H1 (cell line): ENCODE results near the gene PVALB. TPM values are rescaled to one million over a fixed set of nuclear protein-coding genes. Genes with fewer than 3 reads are reported as not detected.

Experiments used
- CTCF ChIA-PET: fragments of 300-600 bp; sonication (Branson Sonifier 250); formaldehyde crosslinking; loops from one replicate; lab custom pipeline; 2021; ENCODE audit not compliant: partially characterized antibody; lab: Charles Lee
- POLR2A ChIA-PET: fragments of 300-600 bp; sonication (Branson Sonifier 250); formaldehyde crosslinking; loops from one replicate; lab custom pipeline; 2021; ENCODE audit warnings: inconsistent platforms; ENCODE audit not compliant: partially characterized antibody; lab: Charles Lee
- DNase-seq, 2 experiments: peaks; one replicate each; pipeline versions ENCODE4 v3.0.0 to v3.0.0-alpha.2; 2010 to 2022; ENCODE audit warnings: low spot score in 2 of 2, low read depth in 1 of 2, mixed read lengths in 1 of 2
- FAIRE-seq: peaks from 2 replicates; lab custom pipeline; 2011; peaks lifted over from hg19 to GRCh38; lab: Jason Lieb, UNC
- H2AFZ ChIP-seq: 2 replicates; pipeline ENCODE4 v1.8.1; 2012; ENCODE audit warnings: low read length, inconsistent platforms
- H2AK5ac ChIP-seq: 2 replicates; pipeline ENCODE4 v1.6.1; 2013; ENCODE audit warnings: low read depth, low read length
- H2BK120ac ChIP-seq: replicated peaks from 2 replicates; pipeline ENCODE3; 2013; ENCODE audit warnings: low read depth, low read length, inconsistent platforms
- H2BK12ac ChIP-seq: 2 replicates; pipeline ENCODE4 v1.6.1; 2013; ENCODE audit warnings: low read depth, low read length
- H2BK15ac ChIP-seq: 2 replicates; pipeline ENCODE4 v1.6.1; 2013; ENCODE audit warnings: low read length
- H2BK20ac ChIP-seq: 2 replicates; pipeline ENCODE4 v1.6.1; 2013; ENCODE audit warnings: low read length
- H2BK5ac ChIP-seq: 2 replicates; pipeline ENCODE4 v1.6.1; 2013; ENCODE audit warnings: low read depth, low read length
- H3K14ac ChIP-seq: 2 replicates; pipeline ENCODE4 v1.6.1; 2013; ENCODE audit warnings: inconsistent platforms; ENCODE audit not compliant: insufficient read length
- H3K18ac ChIP-seq: 2 replicates; pipeline ENCODE4 v1.6.1; 2013; ENCODE audit warnings: low read length; ENCODE audit errors: extremely low read depth
- H3K23ac ChIP-seq: 2 replicates; pipeline ENCODE4 v1.6.1; 2013; ENCODE audit warnings: inconsistent platforms; ENCODE audit not compliant: insufficient read length
- H3K23me2 ChIP-seq: 2 replicates; pipeline ENCODE4 v1.6.1; 2013; ENCODE audit warnings: low read depth, low read length
- H3K27ac ChIP-seq: 2 replicates; pipeline ENCODE4 v1.6.1; 2011; ENCODE audit warnings: low read depth, low read length, inconsistent platforms
- H3K27me3 ChIP-seq, 4 experiments: replicated peaks in 1 of 4; 1 replicate in 1 of 4; 2 replicates in 3 of 4; pipeline versions ENCODE4 v1.6.1 to v1.8.1; 2011 to 2013; ENCODE audit warnings: low read length in 3 of 4, mild to moderate bottlenecking in 3 of 4, inconsistent platforms in 2 of 4, mixed read lengths in 2 of 4, moderate library complexity in 1 of 4; ENCODE audit not compliant: control insufficient read depth in 3 of 4, insufficient read depth in 3 of 4; ENCODE audit errors: extremely low read depth in 1 of 4
- H3K36me3 ChIP-seq, 4 experiments: 2 replicates each; pipeline versions ENCODE4 v1.6.1 to v1.8.1; 2011 to 2013; ENCODE audit warnings: mild to moderate bottlenecking in 4 of 4, low read length in 3 of 4, moderate library complexity in 2 of 4, control low read depth in 1 of 4, inconsistent platforms in 1 of 4; ENCODE audit not compliant: insufficient read depth in 4 of 4, control insufficient read depth in 2 of 4
- H3K4ac ChIP-seq: replicated peaks from 2 replicates; pipeline ENCODE3; 2013; ENCODE audit warnings: low read length, low read depth, mixed read lengths, inconsistent platforms; ENCODE audit not compliant: insufficient read length
- H3K4me1 ChIP-seq, 4 experiments: replicated peaks in 1 of 4; 1 replicate in 1 of 4; 2 replicates in 3 of 4; pipeline versions ENCODE4 v1.6.1 to v1.8.1; 2011 to 2013; ENCODE audit warnings: low read length in 3 of 4, inconsistent platforms in 2 of 4, mixed read lengths in 1 of 4; ENCODE audit not compliant: insufficient read depth in 4 of 4, control insufficient read depth in 3 of 4
- H3K4me2 ChIP-seq, 2 experiments: 2 replicates each; pipeline versions ENCODE4 v1.6.1 to v1.8.1; 2011 to 2013; ENCODE audit warnings: low read depth in 2 of 2, low read length in 2 of 2, control low read depth in 1 of 2, inconsistent platforms in 1 of 2, mild to moderate bottlenecking in 1 of 2; ENCODE audit not compliant: insufficient read depth in 1 of 2
- H3K4me3 ChIP-seq, 4 experiments: fragments of 200-600, 300-600 bp in 1 of 4; sonication (generic), shearing (Covaris generic), sonication (Bioruptor Twin) in 1 of 4; 2 replicates each; pipeline versions ENCODE4 v1.5.1 to v1.8.1; 2011 to 2016; ENCODE audit warnings: low read length in 4 of 4, low read depth in 3 of 4, control low read depth in 2 of 4, inconsistent platforms in 2 of 4, mild to moderate bottlenecking in 2 of 4, mixed read lengths in 1 of 4, moderate library complexity in 1 of 4; ENCODE audit not compliant: insufficient read depth in 2 of 4; ENCODE audit errors: extremely low read depth in 1 of 4
- H3K56ac ChIP-seq: replicated peaks from 2 replicates; pipeline ENCODE3; 2013; ENCODE audit warnings: low read depth, mild to moderate bottlenecking, mixed read lengths, low read length, inconsistent platforms; ENCODE audit not compliant: insufficient read length
- H3K79me1 ChIP-seq: 2 replicates; pipeline ENCODE4 v1.6.1; 2013; ENCODE audit warnings: low read depth, low read length, control low read depth
- H3K79me2 ChIP-seq, 2 experiments: 2 replicates each; pipeline versions ENCODE4 v1.6.1 to v1.8.1; 2012 to 2013; ENCODE audit warnings: low read length in 2 of 2, mild to moderate bottlenecking in 2 of 2, inconsistent platforms in 1 of 2; ENCODE audit not compliant: insufficient read depth in 2 of 2, control insufficient read depth in 1 of 2
- H3K9ac ChIP-seq, 4 experiments: replicated peaks in 1 of 4; 1 replicate in 1 of 4; 2 replicates in 3 of 4; pipeline versions ENCODE4 v1.6.1 to v1.8.1; 2011 to 2013; ENCODE audit warnings: low read depth in 3 of 4, low read length in 3 of 4, control low read depth in 2 of 4, mild to moderate bottlenecking in 2 of 4, moderate library complexity in 2 of 4, inconsistent platforms in 1 of 4; ENCODE audit errors: extremely low read depth in 1 of 4
- H3K9me3 ChIP-seq, 2 experiments: 2 replicates each; pipeline versions ENCODE4 v1.6.1 to v1.8.1; 2012 to 2013; ENCODE audit warnings: mild to moderate bottlenecking in 2 of 2, moderate library complexity in 2 of 2, control low read depth in 1 of 2, inconsistent platforms in 1 of 2, low read depth in 1 of 2, low read length in 1 of 2, mixed read lengths in 1 of 2; ENCODE audit not compliant: insufficient read depth in 2 of 2
- H4K20me1 ChIP-seq, 2 experiments: replicated peaks in 1 of 2; 2 replicates each; pipeline versions ENCODE3 to v1.8.1; 2011 to 2013; ENCODE audit warnings: inconsistent platforms in 2 of 2, low read length in 2 of 2, mild to moderate bottlenecking in 1 of 2; ENCODE audit not compliant: insufficient read depth in 2 of 2, control insufficient read depth in 1 of 2
- H4K5ac ChIP-seq: 2 replicates; pipeline ENCODE4 v1.6.1; 2013; ENCODE audit warnings: low read length, low read depth, mixed read lengths, inconsistent platforms; ENCODE audit not compliant: insufficient read length
- H4K8ac ChIP-seq: 2 replicates; pipeline ENCODE4 v1.8.0; 2013; ENCODE audit warnings: mild to moderate bottlenecking, moderate library complexity, low read length, inconsistent platforms; ENCODE audit not compliant: insufficient read depth; ENCODE audit errors: extremely low read depth
- H4K91ac ChIP-seq: replicated peaks from 2 replicates; pipeline ENCODE3; 2013; ENCODE audit warnings: low read length, mixed read lengths, inconsistent platforms; ENCODE audit not compliant: insufficient read length
- BACH1 ChIP-seq: IDR thresholded peaks from 2 replicates; pipeline ENCODE4 v1.6.1; 2012; ENCODE audit warnings: low read length, improper control_type of control experiment
- EP300 ChIP-seq, 2 experiments: IDR thresholded peaks; 1 replicate in 1 of 2; 2 replicates in 1 of 2; pipeline ENCODE4 v1.6.1; 2011 to 2012; ENCODE audit warnings: low read depth in 2 of 2, low read length in 2 of 2, mild to moderate bottlenecking in 2 of 2, borderline replicate concordance in 1 of 2, inconsistent platforms in 1 of 2, moderate library complexity in 1 of 2
- FOSL1 ChIP-seq: IDR thresholded peaks from 2 replicates; pipeline ENCODE4 v1.6.1; 2011; ENCODE audit warnings: mild to moderate bottlenecking, low read depth, low read length, moderate library complexity; ENCODE audit not compliant: insufficient read depth
- JUN ChIP-seq: IDR thresholded peaks from 2 replicates; pipeline ENCODE4 v1.6.1; 2011; ENCODE audit warnings: low read depth, mild to moderate bottlenecking, improper control_type of control experiment, low read length
- KDM1A ChIP-seq: fragments of 200-600, 300-600 bp; sonication (generic); IDR thresholded peaks from 2 replicates; pipeline ENCODE4 v1.7.1; 2016; ENCODE audit warnings: mild to moderate bottlenecking, low read length, borderline replicate concordance
- MAFK ChIP-seq: IDR thresholded peaks from 2 replicates; pipeline ENCODE4 v1.6.1; 2012; ENCODE audit warnings: low read depth, mild to moderate bottlenecking, improper control_type of control experiment, low read length
- NANOG ChIP-seq: IDR thresholded peaks from 2 replicates; pipeline ENCODE4 v1.6.1; 2011; ENCODE audit warnings: low read length, low read depth, mild to moderate bottlenecking, inconsistent platforms; ENCODE audit not compliant: insufficient read depth, poor library complexity, severe bottlenecking
- POU5F1 ChIP-seq: IDR thresholded peaks from 2 replicates; pipeline ENCODE4 v1.6.1; 2011; ENCODE audit warnings: low read depth, mild to moderate bottlenecking, low read length, moderate library complexity
- SIN3A ChIP-seq, 2 experiments: IDR thresholded peaks in 1 of 2; conservative IDR thresholded peaks in 1 of 2; 2 replicates each; pipeline ENCODE4 v1.6.1; 2011 to 2012; ENCODE audit warnings: low read length in 2 of 2, improper control_type of control experiment in 1 of 2, low read depth in 1 of 2, mild to moderate bottlenecking in 1 of 2
- TCF12 ChIP-seq: IDR thresholded peaks from 2 replicates; pipeline ENCODE4 v1.6.1; 2011; ENCODE audit warnings: low read depth, mild to moderate bottlenecking, low read length
- ZNF274 ChIP-seq: IDR thresholded peaks from 2 replicates; pipeline ENCODE4 v1.7.0; 2012; ENCODE audit warnings: low read length, borderline replicate concordance; ENCODE audit errors: extremely low read depth
- WGBS, 2 experiments: shearing (Covaris generic) in 1 of 2; methylation state at CpG; one replicate each; pipeline versions ENCODE4 v1.1.6 to v1.1.7; 2013 to 2015; ENCODE audit warnings: low lambda C conversion rate in 2 of 2, mixed read lengths in 2 of 2, inconsistent platforms in 1 of 2, low coverage in 1 of 2, missing lambda C conversion rate in 1 of 2; ENCODE audit not compliant: insufficient replicate concordance in 2 of 2, insufficient coverage in 1 of 2, insufficient read length in 1 of 2; ENCODE audit errors: extremely low coverage in 1 of 2, missing lambda C conversion rate in 1 of 2; 5-methylcytosine and 5-hydroxymethylcytosine counted together
- polyA plus RNA-seq, 7 experiments: library from polyadenylated mRNA; depleted of rRNA in 3 of 7; stranded (reverse) in 5 of 7; unstranded in 2 of 7; fragments of >200 nt in 5 of 7; fragments of 200-250 nt in 2 of 7; gene quantifications; 1 replicate in 5 of 7; 2 replicates in 1 of 7; 4 replicates in 1 of 7; pipeline versions ENCODE4 v1.2.1 to v1.2.3, GENCODE V29; 2011 to 2013; ENCODE audit warnings: missing spikeins in 2 of 7, mixed read lengths in 2 of 7
- total RNA-seq: library from RNA; stranded (reverse); fragmentation: NEBNext Ultra II Directional; extraction: Animal tissue kit (Norgen Biotek cat#: 25700); gene quantifications from 2 replicates; pipeline ENCODE4 v1.2.1, GENCODE V29; 2021
- TF ChIP-seq, protein P1 (sequence below): IDR thresholded peaks from 2 replicates; pipeline ENCODE4 v1.6.1; 2012; ENCODE audit warnings: low read length, inconsistent platforms

Gene PVALB
- total and polyA plus RNA-seq, 2 of the 8 experiments (the other 6 are each of a cell fraction or from before 2014, with no cell fraction given), result 1.7 to 5.4 TPM

DNA sequence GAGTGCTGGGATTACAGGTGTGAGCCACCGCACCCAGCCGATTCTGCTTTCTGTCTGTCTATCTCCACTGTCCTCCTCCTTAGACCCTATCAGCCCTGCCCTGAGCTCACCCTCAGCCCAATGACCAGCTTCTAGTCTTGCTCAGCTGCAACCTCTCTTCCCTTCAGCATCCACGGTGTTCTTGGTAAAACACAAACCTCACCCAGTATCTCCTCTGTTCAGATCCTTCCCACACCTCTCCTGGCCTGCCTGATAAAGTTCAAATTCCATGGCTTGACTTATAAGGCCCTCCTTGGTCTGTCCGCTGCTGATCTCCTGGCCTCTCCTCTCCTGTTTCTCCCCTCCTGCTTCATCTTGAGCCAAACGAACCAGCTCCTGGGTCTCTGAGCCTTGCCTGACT lies 29.4 kb upstream of the PVALB start:
- H4K8ac ChIP-seq, result no peak overlapping the region
- FAIRE-seq, result no peak
- H2BK20ac ChIP-seq, result no peak overlapping the region
- H2BK12ac ChIP-seq, result no peak overlapping the region
- no peaks in the 10 kb centered on the region for H4K20me1 ChIP-seq
- H3K14ac ChIP-seq, result no peak overlapping the region
- WGBS, 2 experiments, result 88% methylated on average over 5 of the region's 5 CpGs; no CpG with 5 or more reads in 1 of the 2 experiments
- no peak overlapping the region for H2AFZ ChIP-seq
- H2BK15ac ChIP-seq, result no peak overlapping the region
- no peaks in the 10 kb centered on the region for H3K36me3 ChIP-seq
- peaks cover 0 to 2% (median 0%) of the 10 kb centered on the region in 4 experiments; a peak in 2 of 7 replicates for H3K4me1 ChIP-seq
- H3K9me3 ChIP-seq, result no peaks in the 10 kb centered on the region
- no peak overlapping the region for H3K56ac ChIP-seq
- no peak overlapping the region for H4K91ac ChIP-seq
- H3K4ac ChIP-seq, result no peak overlapping the region
- H3K27me3 ChIP-seq, result no peaks in the 10 kb centered on the region
- DNase-seq, result no peak
- no peak overlapping the region for H2AK5ac ChIP-seq
- H3K9ac ChIP-seq, result no peak overlapping the region
- H3K18ac ChIP-seq, result no peak overlapping the region
- H3K23ac ChIP-seq, result no peak overlapping the region
- no peaks in the 10 kb centered on the region for H3K79me2 ChIP-seq
- no peak overlapping the region for H2BK120ac ChIP-seq
- H3K27ac ChIP-seq, result no peak overlapping the region
- CTCF ChIA-PET, result interaction anchor here (4.4 kb wide), 1 partner anchor 10 kb away, joined by 17 read pairs; no protein-coding TSS in a partner anchor
- H3K4me2 ChIP-seq, result no peak overlapping the region
- H3K79me1 ChIP-seq, result no peaks in the 10 kb centered on the region
- H3K23me2 ChIP-seq, result no peaks in the 10 kb centered on the region
- no peak overlapping the region for H2BK5ac ChIP-seq
- H3K4me3 ChIP-seq, result no peak overlapping the region
- POLR2A ChIA-PET, result no interaction called here
- H4K5ac ChIP-seq, result no peak overlapping the region
- TF ChIP-seq POU5F1 (no peak), MAFK (no peak), NANOG (no peak), BACH1 (no peak), FOSL1 (no peak), SIN3A (conservative IDR thresholded peaks at IDR 0.05 in 1 of 2, IDR thresholded peaks at IDR 0.05 in 1 of 2; ENCODE audit: low read depth in 1 of 2, low read length in 2 of 2) (no peak), ZNF274 (no peak), JUN (no peak), EP300 (IDR thresholded peaks at IDR 0.05; ENCODE audit: borderline replicate concordance in 1 of 2, low read depth in 2 of 2, low read length in 2 of 2) (no peak), TCF12 (no peak), KDM1A (no peak)
- TF ChIP-seq, protein P1, sequence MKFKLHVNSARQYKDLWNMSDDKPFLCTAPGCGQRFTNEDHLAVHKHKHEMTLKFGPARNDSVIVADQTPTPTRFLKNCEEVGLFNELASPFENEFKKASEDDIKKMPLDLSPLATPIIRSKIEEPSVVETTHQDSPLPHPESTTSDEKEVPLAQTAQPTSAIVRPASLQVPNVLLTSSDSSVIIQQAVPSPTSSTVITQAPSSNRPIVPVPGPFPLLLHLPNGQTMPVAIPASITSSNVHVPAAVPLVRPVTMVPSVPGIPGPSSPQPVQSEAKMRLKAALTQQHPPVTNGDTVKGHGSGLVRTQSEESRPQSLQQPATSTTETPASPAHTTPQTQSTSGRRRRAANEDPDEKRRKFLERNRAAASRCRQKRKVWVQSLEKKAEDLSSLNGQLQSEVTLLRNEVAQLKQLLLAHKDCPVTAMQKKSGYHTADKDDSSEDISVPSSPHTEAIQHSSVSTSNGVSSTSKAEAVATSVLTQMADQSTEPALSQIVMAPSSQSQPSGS, result no peak
